ENCODE measurements around the gene ZNF584. TPM values are rescaled to one million over a fixed set of nuclear protein-coding genes. Genes with fewer than 3 reads are reported as not detected.
"Not testable (repeated sequence)": the region's sequence is repeated elsewhere in the genome, so short reads cannot be mapped to it uniquely, and the experiment has no call there.

Gene ZNF584
- total RNA-seq, 1 donor from 2014 or later = 13.9 TPM

- DNase-seq (ENCODE audit: low spot score) = not testable (repeated sequence)
These were observed 4.5 kb upstream of the ZNF584 start for GRCh38 chr19:58403920-58404478.

GRCh38 chr19:58406818-58407657 is 1.4 kb upstream of the ZNF584 start:
- no peak for DNase-seq (ENCODE audit: low spot score)

GRCh38 chr19:58407658-58408151 is 744 bp upstream of the ZNF584 start:
- no peak for DNase-seq (ENCODE audit: low spot score)

GRCh38 chr19:58409010-58409790 is 751 bp downstream of the ZNF584 start:
- no peak for DNase-seq (ENCODE audit: low spot score)

GRCh38 chr19:58416604-58417003 is 8.2 kb downstream of the ZNF584 start:
- no peak for DNase-seq (ENCODE audit: low spot score)

DNA sequence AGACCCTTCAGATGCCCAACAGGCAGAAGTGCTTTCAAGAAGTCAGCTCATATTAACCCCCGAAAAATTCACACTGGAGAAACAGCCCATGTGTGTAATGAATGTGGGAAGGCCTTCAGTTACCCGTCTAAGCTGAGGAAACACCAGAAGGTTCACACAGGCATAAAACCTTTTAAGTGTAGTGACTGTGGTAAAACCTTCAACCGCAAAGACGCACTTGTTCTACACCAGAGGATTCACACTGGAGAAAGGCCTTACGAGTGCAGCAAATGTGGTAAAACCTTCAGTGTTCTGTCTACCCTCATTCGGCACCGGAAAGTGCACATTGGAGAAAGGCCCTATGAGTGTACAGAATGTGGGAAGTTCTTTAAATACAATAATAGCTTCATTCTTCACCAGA is 8.6 kb downstream of the ZNF584 start:
- DNase-seq (ENCODE audit: low spot score) = no peak

DNA sequence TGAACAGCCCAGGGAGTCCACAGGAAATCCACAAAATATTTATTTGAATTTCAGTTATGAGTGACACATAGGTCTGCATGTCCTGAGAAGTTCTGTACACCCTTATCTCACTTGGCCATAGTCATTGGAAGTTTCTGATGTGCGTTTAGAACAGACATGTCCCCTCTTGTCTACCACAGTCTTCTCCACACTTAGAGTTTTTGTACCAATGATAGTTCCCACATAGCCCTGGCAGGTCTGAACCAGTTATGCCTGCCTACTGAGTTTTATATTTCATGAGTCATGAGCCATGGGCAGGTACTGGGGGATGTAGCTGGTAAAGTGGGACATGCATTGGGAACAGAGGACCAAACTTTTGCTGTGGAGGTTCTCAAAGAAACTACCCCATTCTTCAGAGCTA is 20.2 kb downstream of the ZNF584 start:
- no peak for DNase-seq (ENCODE audit: low spot score)

GRCh38 chr19:58429745-58430144 is 21.3 kb downstream of the ZNF584 start:
- DNase-seq (ENCODE audit: low spot score) = no peak

DNA sequence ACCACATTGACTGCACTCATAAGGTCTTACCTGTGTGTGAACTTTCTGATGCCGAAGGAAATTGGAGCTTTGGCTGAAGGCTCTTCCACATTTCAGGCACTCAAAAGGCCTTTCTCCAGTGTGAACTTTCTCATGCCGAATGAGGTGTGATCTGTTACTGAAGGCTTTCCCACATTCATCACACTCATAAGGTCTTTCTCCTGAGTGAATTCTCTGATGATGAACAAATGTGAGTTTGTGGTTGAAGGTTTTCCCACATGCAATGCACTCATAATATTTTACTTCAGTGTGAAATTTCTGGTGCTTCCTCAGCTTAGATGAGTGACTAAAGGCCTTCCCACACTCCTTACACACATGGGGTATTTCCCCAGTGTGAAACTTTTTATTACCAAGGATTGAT is 25.8 kb downstream of the ZNF584 start:
- DNase-seq (ENCODE audit: low spot score) = no peak

DNA sequence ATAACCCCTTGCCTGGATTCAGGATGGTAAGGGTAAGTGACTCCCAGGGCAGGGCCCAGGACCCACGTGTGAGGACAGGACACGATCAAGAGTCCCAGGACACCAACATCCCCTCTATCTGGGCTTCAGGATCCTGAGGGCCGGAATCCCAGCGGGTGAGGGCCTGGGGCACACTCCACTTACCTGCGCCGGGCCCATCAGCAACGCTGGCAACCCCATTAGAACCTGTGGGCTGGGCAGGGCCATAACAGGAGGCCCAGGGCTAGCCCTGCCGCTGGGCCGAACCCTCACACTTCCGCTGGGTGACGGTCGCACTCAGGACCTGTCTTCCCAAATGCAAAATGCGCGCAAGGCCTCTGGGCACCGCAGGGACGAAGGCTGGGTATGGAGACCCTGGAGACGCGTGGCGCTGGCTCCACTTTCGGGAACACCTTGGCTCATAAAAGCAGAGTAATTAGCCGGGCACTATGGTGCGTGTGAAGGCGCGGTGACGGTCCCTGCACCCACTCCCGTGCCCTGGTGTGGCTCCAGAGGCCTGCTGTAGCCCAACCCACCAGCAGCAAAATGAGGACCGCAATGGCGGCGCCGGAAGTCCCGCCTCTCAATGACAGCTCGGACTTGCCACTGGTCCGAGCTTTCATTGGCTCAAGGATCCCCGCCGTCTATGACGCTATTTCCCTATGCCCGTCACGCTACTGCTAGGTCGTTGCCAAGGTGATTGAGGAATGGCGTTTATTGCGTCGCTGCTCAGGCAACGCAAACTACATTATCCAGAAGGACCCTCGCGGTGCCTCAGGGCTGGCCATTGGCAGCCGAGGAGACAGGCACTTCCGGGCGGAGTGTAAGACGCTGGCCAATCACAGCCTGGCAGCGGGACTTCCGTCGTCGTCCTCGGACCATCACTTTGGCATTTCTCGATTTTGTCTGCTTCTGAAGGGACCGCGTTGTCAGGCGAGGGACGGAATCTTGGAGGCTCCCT is 31.4 kb downstream of the ZNF584 start, which contains the start of gene ZNF132:
ZNF132 (minus strand) TSS at position 578 of the 979 bp plus-strand sequence; CDS start at position 246, 332 bp downstream.
- DNase-seq (ENCODE audit: low spot score) = peak; percentile 99

DNA sequence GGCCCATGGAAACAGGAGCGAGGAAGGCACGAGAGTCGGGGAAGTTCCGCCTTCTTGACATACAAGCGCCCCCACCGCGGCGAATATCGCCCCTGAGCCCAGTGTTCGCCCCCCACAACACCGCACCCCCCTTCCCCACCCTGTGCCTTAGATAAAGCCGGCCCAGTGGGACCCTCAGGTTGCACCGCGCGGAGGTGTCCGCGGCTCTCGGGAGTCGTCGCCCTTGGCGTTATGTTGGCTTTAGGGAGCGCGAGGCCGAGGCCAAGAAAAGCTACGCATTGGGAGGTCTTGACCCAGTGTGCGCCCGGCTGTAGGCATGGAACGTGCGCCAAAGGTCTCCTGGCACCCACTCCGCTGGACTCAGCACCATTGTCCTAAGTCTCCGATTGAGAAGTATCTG is 32.1 kb downstream of the ZNF584 start:
- peak; percentile 12 for DNase-seq (ENCODE audit: low spot score)

DNA sequence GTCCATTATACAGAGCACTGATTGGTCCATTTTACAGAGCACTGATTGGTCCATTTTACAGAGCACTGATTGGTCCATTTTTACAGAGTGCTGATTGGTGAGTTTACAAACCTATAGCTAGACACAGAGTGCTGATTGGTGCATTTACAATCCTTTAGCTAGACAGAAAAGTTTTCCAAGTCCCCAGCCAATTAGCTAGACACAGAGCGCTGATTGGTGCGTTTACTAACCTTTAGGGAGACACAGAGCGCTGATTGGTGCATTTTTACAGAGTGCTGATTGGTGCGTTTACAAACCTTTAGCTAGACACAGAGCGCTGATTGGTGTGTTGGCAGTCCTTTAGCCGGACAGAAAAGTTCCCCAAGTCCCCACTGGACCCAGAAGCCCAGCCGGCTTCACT is 34.5 kb downstream of the ZNF584 start:
- not testable (repeated sequence) for DNase-seq (ENCODE audit: low spot score)

- not testable (repeated sequence) for DNase-seq (ENCODE audit: low spot score)
These were observed 40.4 kb downstream of the ZNF584 start for GRCh38 chr19:58448860-58449259.

- not testable (repeated sequence) for DNase-seq (ENCODE audit: low spot score)
These were observed 41.5 kb downstream of the ZNF584 start for GRCh38 chr19:58449980-58450379.

DNA sequence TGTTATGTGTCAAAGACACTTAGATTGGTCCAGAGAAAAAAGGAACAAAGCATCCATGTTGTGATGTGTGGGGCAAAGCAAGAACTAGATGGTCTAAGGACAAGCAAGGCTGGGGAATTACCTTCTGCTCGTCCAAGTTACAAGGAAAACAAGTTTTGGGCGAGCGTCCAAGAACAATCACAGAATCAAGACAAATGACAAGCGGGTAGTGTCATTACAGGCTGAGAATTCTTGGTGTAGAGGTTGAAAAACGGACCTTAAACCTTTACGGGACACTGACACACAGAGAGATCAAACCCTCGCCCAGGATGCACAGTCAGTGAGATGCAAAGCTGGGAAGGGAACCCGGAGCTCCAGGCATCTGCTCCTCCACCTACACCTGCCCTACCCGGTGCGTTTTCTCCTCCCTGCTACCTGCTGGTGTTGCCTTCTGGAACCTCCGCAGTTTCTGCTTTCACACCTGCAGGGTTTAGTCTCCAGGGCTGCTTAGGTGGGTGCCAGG is 42.5 kb downstream of the ZNF584 start:
- DNase-seq (ENCODE audit: low spot score) = peak; percentile 42

DNA sequence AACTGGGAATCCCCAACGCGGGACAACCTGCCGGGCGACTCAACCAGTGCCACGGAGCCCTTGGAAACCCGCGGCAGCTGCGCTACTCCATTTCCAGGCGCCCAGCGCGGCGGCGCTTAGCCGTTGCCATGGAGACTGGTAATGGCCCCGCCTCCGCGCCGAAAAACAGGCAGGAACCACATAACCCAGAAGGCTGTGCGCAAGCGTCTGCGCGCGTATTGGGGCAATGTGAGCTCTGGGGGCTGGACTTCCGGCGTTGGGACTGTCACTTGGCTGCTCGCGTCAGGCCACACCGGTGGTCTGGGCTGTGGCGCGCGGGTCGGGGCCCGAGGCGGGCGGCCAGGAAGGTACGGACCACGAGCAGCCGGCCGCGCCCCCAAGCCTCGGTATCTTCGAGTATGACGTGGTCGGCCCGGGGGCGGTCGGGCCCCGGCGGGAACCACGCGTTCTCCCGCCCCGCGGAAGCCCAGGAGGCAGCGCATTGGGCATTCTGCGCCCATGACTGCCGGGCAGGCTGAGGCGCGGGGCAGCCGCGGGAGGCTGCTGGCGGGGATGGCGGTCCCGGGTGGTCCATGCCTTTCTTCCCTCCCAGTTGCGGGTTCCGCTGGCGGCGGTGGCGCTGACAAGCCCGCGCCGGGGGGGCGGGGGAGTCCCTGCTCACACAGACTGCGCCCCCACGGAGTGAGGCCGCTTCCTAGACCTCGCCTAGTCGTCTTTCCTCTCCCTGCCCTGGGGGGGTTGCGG is 43.1 kb downstream of the ZNF584 start, which contains the start of gene ZNF324B:
ZNF324B (plus strand) TSS at position 265 of the 744 bp plus-strand sequence. CDS start 2,080 bp downstream, outside the sequence.
- peak; percentile 97 for DNase-seq (ENCODE audit: low spot score)

DNA sequence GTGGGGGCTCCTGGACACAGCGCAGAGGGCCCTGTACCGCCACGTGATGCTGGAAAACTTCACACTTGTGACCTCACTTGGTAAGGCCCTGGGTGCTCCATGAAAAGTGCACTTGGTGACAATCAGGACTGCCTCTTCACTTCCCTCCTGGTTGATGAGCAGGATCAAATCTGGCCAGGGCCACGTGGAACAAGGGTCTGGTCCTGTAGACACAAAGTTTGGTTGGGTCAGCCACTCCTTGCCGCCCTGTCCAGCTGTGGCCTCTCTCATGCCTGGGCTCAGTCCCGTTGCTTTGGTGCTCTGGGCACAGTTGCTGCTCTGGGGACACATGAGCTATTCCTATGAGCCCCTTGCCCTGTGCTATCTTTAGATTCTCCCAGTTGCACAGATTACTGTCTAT is 45.3 kb downstream of the ZNF584 start:
- DNase-seq (ENCODE audit: low spot score) = no peak

- no peak for DNase-seq (ENCODE audit: low spot score)
These were observed 46.9 kb downstream of the ZNF584 start for GRCh38 chr19:58455306-58455705.

DNA sequence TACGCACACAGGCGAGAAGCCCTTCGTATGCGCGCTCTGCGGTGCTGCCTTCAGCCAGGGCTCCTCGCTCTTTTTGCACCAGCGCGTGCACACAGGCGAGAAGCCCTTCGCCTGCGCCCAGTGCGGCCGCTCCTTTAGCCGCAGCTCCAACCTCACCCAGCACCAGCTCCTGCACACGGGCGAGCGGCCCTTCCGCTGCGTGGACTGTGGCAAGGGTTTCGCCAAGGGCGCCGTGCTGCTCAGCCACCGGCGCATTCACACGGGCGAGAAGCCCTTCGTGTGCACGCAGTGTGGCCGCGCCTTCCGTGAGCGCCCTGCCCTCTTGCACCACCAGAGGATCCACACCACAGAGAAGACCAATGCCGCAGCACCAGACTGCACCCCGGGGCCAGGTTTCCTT is 47.7 kb downstream of the ZNF584 start:
- DNase-seq (ENCODE audit: low spot score) = no peak

DNA sequence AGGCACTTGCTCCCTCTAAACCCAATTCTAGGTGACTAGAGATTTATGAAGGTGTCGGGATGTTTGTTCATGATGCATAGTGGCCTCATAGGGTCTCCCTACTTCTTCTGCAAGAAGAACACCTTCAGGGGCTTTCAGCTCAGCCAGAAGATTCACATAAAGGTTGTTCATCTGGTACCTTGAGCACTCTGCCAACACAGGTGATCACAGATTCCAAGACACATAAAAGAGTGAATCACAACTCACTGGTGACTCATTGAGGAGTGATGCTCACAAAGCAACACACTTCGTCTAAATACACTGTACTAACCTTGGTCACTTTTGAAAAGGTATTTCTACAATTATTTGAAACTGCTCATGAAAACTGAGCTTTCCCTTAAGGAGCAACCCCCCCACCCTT is 51.6 kb downstream of the ZNF584 start:
- no peak for DNase-seq (ENCODE audit: low spot score)
